ENCODE data around the gene PHF24. TPM values are rescaled to one million over a fixed set of nuclear protein-coding genes. Genes with fewer than 3 reads are reported as not detected.

Gene PHF24
- total RNA-seq, 2 donors from 2014 or later, result 111 TPM; not detected in 1

DNA sequence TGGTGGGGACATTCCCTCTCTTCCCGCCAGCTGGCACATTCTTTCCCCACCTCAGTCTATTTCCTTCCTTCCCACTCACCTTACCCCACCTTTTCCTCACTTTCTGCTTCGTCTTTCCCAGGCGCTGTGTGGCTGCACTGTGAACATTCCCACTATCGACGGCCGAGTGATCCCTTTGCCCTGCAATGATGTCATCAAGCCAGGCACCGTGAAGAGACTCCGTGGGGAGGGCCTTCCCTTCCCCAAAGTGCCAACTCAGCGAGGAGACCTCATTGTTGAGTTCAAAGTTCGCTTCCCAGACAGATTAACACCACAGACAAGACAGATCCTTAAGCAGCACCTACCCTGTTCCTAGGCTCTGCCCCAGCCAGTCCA, 38.8 kb downstream of the PHF24 start:
- TF ChIP-seq POLR2A (IDR thresholded peaks at IDR 0.05) (no peak), POLR2AphosphoS5 (IDR thresholded peaks at IDR 0.05) (no peak)
- TF ChIP-seq, protein P1, sequence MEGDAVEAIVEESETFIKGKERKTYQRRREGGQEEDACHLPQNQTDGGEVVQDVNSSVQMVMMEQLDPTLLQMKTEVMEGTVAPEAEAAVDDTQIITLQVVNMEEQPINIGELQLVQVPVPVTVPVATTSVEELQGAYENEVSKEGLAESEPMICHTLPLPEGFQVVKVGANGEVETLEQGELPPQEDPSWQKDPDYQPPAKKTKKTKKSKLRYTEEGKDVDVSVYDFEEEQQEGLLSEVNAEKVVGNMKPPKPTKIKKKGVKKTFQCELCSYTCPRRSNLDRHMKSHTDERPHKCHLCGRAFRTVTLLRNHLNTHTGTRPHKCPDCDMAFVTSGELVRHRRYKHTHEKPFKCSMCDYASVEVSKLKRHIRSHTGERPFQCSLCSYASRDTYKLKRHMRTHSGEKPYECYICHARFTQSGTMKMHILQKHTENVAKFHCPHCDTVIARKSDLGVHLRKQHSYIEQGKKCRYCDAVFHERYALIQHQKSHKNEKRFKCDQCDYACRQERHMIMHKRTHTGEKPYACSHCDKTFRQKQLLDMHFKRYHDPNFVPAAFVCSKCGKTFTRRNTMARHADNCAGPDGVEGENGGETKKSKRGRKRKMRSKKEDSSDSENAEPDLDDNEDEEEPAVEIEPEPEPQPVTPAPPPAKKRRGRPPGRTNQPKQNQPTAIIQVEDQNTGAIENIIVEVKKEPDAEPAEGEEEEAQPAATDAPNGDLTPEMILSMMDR (IDR thresholded peaks at IDR 0.05), result no peak
- intact Hi-C loops (cut with DNase I), result loop anchor here (10.0 kb wide), 1 partner anchor 488 kb away; no protein-coding TSS in a partner anchor
- H3K36me3 ChIP-seq, result no peaks in the 10 kb centered on the region
- WGBS, result 80% methylated on average over 10 of the region's 10 CpGs
- H3K4me3 ChIP-seq, result no peak overlapping the region
- DNase-seq (ENCODE audit: low spot score), result no peak
- no peaks in the 10 kb centered on the region for H3K27me3 ChIP-seq (replicated peaks; ENCODE audit: insufficient read depth)
- H3K9me3 ChIP-seq, result no peaks in the 10 kb centered on the region
- H3K4me1 ChIP-seq (replicated peaks), result no peaks in the 10 kb centered on the region
- H3K27ac ChIP-seq, result no peak overlapping the region

DNA sequence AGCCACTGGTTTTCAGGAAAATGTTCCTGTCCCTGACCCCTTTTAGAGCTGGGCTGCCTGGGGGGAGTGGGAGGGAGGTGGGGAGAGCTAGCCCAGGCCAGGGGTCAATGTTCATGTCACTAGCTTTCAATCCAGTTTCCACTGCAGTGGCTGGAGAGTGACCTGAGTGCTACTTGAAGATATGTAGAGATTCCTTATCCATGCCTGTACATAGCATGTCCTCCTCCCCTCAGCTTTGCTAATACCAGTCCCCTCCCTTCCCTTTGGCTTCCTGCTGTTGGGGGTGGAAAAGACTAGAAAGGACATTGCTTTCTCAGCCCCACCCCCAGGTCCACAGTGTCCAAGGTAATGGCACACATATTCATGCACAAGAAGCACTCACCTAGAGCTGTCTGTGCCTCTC, 39.3 kb downstream of the PHF24 start:
- no peaks in the 10 kb centered on the region for H3K36me3 ChIP-seq
- no peaks in the 10 kb centered on the region for H3K9me3 ChIP-seq
- no peak overlapping the region for H3K27ac ChIP-seq
- TF ChIP-seq POLR2AphosphoS5 (IDR thresholded peaks at IDR 0.05), result no peak
- TF ChIP-seq, protein P1 (IDR thresholded peaks at IDR 0.05), result no peak
- TF ChIP-seq POLR2A (IDR thresholded peaks at IDR 0.05), result no peak
- intact Hi-C loops (cut with DNase I), result loop anchor here (10.0 kb wide), 1 partner anchor 487 kb away; no protein-coding TSS in a partner anchor
- no peak for DNase-seq (ENCODE audit: low spot score)
- no peak overlapping the region for H3K4me3 ChIP-seq
- H3K4me1 ChIP-seq (replicated peaks), result no peaks in the 10 kb centered on the region
- no peaks in the 10 kb centered on the region for H3K27me3 ChIP-seq (replicated peaks; ENCODE audit: insufficient read depth)

DNA sequence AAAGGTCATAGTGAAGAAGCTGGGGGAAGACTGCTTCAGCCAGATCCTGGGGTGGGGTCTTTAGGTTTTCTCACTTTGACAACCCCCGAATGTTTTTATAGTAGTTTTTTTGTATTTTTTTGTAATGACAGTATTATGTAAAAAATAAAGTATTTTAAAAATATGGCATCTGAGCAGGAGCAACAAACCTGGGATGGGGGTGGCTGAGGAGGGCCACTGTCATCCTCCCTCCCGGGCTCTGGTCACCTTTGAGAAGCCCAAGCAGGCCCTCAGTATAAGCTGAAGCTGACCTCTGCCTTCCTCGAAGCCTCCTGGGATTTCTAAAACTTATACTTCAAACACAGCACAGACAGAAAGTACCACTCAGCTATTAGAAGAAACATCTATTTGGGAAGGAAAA, 40.2 kb downstream of the PHF24 start:
- H3K4me1 ChIP-seq (replicated peaks), result no peaks in the 10 kb centered on the region
- no peak for DNase-seq (ENCODE audit: low spot score)
- WGBS, result 76% methylated on average over 3 of the region's 3 CpGs
- intact Hi-C loops (cut with DNase I), result loop anchor here (10.0 kb wide), 1 partner anchor 487 kb away; no protein-coding TSS in a partner anchor
- H3K9me3 ChIP-seq, result no peaks in the 10 kb centered on the region
- H3K36me3 ChIP-seq, result no peaks in the 10 kb centered on the region
- no peaks in the 10 kb centered on the region for H3K27me3 ChIP-seq (replicated peaks; ENCODE audit: insufficient read depth)
- TF ChIP-seq POLR2A (IDR thresholded peaks at IDR 0.05), result no peak
- TF ChIP-seq, protein P1 (IDR thresholded peaks at IDR 0.05), result no peak
- no peak for TF ChIP-seq POLR2AphosphoS5 (IDR thresholded peaks at IDR 0.05)
- no peak overlapping the region for H3K27ac ChIP-seq
- H3K4me3 ChIP-seq, result no peak overlapping the region

DNA sequence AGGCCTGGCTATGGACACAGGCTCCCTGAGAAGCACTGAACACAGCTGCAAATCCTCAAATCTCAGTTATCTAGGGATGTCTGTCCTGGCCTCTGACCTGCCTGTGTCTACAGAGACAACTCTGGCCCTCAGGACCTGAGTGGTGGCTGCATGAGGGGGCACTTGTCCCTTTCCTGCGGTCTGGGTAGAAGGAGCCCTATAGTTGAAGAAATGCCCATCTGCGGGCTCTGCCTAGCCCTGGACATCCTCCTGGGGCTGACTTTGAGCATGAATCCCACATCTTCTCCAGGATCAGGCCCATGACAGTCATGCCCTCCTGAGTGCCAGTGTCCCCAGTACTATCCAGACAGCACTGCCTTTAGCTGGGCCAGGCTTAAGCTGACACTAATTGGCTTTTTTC, 41.5 kb downstream of the PHF24 start:
- Histone ChIP-seq H3K4me1 (replicated peaks) (no peaks in the 10 kb centered on the region), H3K27me3 (replicated peaks; ENCODE audit: insufficient read depth) (no peaks in the 10 kb centered on the region), H3K9me3 (no peaks in the 10 kb centered on the region), H3K36me3 (no peaks in the 10 kb centered on the region), H3K4me3 (no peak overlapping the region), H3K27ac (no peak overlapping the region)
- 100% methylated on average over 2 of the region's 2 CpGs for WGBS
- intact Hi-C loops (cut with DNase I), result loop anchor here (10.0 kb wide), 1 partner anchor 485 kb away; no protein-coding TSS in a partner anchor
- no peak for DNase-seq (ENCODE audit: low spot score)
- TF ChIP-seq POLR2AphosphoS5 (IDR thresholded peaks at IDR 0.05) (no peak), POLR2A (IDR thresholded peaks at IDR 0.05) (no peak)
- TF ChIP-seq, protein P1 (IDR thresholded peaks at IDR 0.05), result no peak

DNA sequence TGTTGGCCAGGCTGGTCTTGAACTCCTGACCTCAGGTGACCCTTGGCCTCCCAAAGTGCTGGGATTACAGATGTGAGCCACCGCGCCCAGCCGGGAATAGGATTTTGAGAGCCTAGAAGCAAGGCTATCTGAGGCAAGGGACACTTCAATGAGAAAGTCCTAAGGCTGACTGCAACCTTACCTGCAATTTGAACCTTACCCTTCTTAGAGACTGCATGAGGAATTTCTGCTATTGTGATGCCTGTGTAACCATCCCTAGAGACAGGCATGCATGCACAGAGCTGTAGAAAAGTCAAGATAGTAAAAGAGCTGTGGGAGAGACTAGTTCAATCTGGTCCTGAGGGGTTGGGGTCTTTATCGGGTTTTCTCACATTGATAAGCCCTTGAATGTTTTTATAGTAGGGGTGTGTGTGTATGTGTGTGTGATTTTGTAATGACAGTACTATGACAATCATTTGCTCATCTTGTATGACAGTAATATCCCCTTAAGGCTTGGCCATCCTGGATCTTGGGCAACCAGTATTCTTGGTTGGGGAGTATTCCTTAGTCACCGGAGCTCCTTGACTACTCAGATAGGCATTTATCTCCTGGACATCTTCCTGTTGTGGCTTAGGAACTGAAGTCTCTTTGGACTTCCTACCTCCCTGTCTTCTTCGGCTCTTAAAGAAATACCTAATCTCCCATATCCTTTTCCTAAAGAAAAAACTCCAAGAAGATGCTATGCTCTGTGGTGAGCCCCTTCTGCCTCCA, 42.6 kb downstream of the PHF24 start:
- intact Hi-C loops (cut with DNase I), result no loop called here
- WGBS, result 87% methylated on average over 6 of the region's 6 CpGs
- Histone ChIP-seq H3K4me1 (replicated peaks) (no peaks in the 10 kb centered on the region), H3K4me3 (no peak overlapping the region), H3K27me3 (replicated peaks; ENCODE audit: insufficient read depth) (no peaks in the 10 kb centered on the region), H3K9me3 (no peaks in the 10 kb centered on the region), H3K27ac (no peak overlapping the region), H3K36me3 (no peaks in the 10 kb centered on the region)
- TF ChIP-seq, protein P1 (IDR thresholded peaks at IDR 0.05), result no peak
- TF ChIP-seq POLR2A (IDR thresholded peaks at IDR 0.05) (no peak), POLR2AphosphoS5 (IDR thresholded peaks at IDR 0.05) (no peak)
- no peak for DNase-seq (ENCODE audit: low spot score)

Measured in prostate gland (tissue), 2 donors.